Measurements from ENCODE around the gene ADGRV1.

The ADGRV1 gene

GRCh38 chr5:90874066-90874465 lies 315.5 kb downstream of the ADGRV1 start:
- no peak for TF ChIP-seq CTCF (IDR thresholded peaks at IDR 0.05; ENCODE audit: insufficient read depth, low read depth, low read length, missing control alignments)
- H3K4me3 ChIP-seq (ENCODE audit: low read length) = no peak overlapping the region
- no peak for DNase-seq (ENCODE audit: low read depth)

- DNase-seq (ENCODE audit: low read depth) = no peak
- no peak overlapping the region for H3K4me3 ChIP-seq (ENCODE audit: low read length)
- TF ChIP-seq CTCF (IDR thresholded peaks at IDR 0.05; ENCODE audit: insufficient read depth, low read depth, low read length, missing control alignments) = no peak
Measured at GRCh38 chr5:90875456-90875855, 316.9 kb downstream of the ADGRV1 start.

- DNase-seq (ENCODE audit: low read depth) = no peak
- TF ChIP-seq CTCF (IDR thresholded peaks at IDR 0.05; ENCODE audit: insufficient read depth, low read depth, low read length, missing control alignments) = no peak
- H3K4me3 ChIP-seq (ENCODE audit: low read length) = no peak overlapping the region
Measured at GRCh38 chr5:90876366-90876765, 317.8 kb downstream of the ADGRV1 start.

GRCh38 chr5:90877049-90877448 lies 318.5 kb downstream of the ADGRV1 start:
- no peak for DNase-seq (ENCODE audit: low read depth)
- TF ChIP-seq CTCF (IDR thresholded peaks at IDR 0.05; ENCODE audit: insufficient read depth, low read depth, low read length, missing control alignments) = no peak
- no peak overlapping the region for H3K4me3 ChIP-seq (ENCODE audit: low read length)

- no peak overlapping the region for H3K4me3 ChIP-seq (ENCODE audit: low read length)
Measured at GRCh38 chr5:90878081-90878480, 319.5 kb downstream of the ADGRV1 start.

GRCh38 chr5:90878549-90879196 lies 320.1 kb downstream of the ADGRV1 start:
- H3K4me3 ChIP-seq (ENCODE audit: low read length) = no peak overlapping the region
- peak; percentile 48 for DNase-seq (ENCODE audit: low read depth)
- no peak for TF ChIP-seq CTCF (IDR thresholded peaks at IDR 0.05; ENCODE audit: insufficient read depth, low read depth, low read length, missing control alignments)

More at GRCh38 chr5:90878081-90878480, 319.5 kb downstream of the ADGRV1 start:
- no peak for TF ChIP-seq CTCF (IDR thresholded peaks at IDR 0.05; ENCODE audit: insufficient read depth, low read depth, low read length, missing control alignments)
- no peak for DNase-seq (ENCODE audit: low read depth)

GRCh38 chr5:90881626-90882150 lies 323.1 kb downstream of the ADGRV1 start:
- no peak for TF ChIP-seq CTCF (IDR thresholded peaks at IDR 0.05; ENCODE audit: insufficient read depth, low read depth, low read length, missing control alignments)
- H3K4me3 ChIP-seq (ENCODE audit: low read length) = no peak overlapping the region
- no peak for DNase-seq (ENCODE audit: low read depth)

Measured in epithelial cell of esophagus (primary cell).